GM23338 (cell line): ENCODE data around the gene XPO6. TPM values are rescaled to one million over a fixed set of nuclear protein-coding genes. Genes with fewer than 3 reads are reported as not detected.

Experiments used
- ATAC-seq: fragments of 200-7000 bp; cut with Tn5 transposase; 3 replicates; pipeline ENCODE4 v1.9.1; 2020
- DNase-seq: peaks from one replicate; pipeline ENCODE4 v3.0.0-alpha.2; 2015; ENCODE audit warnings: low spot score
- H2AFZ ChIP-seq: fragments of 200-600 bp; sonication (generic); 2 replicates; pipeline ENCODE4 v1.8.0; 2016; ENCODE audit warnings: antibody characterized with exemption, mild to moderate bottlenecking, moderate library complexity
- H3F3A ChIP-seq: fragments of 200-600 bp; sonication (generic); replicated peaks from 2 replicates; pipeline ENCODE4 v1.8.0; 2017; ENCODE audit warnings: antibody characterized with exemption, mixed run types, low read depth
- H3K27ac ChIP-seq: fragments of 200-600 bp; sonication (generic); 2 replicates; pipeline ENCODE4 v1.6.1; 2016; ENCODE audit warnings: low read depth
- H3K27me3 ChIP-seq: fragments of 200-600 bp; sonication (generic); 2 replicates; pipeline ENCODE4 v1.8.0; 2016; ENCODE audit warnings: mild to moderate bottlenecking, mixed run types, moderate library complexity; ENCODE audit not compliant: insufficient read depth
- H3K36me3 ChIP-seq: fragments of 200-600 bp; sonication (generic); 2 replicates; pipeline ENCODE4 v1.8.0; 2016; ENCODE audit warnings: mild to moderate bottlenecking; ENCODE audit not compliant: insufficient read depth
- H3K4me1 ChIP-seq: fragments of 200-600 bp; sonication (generic); 2 replicates; pipeline ENCODE4 v1.8.0; 2016; ENCODE audit warnings: mild to moderate bottlenecking, moderate library complexity; ENCODE audit not compliant: insufficient read depth
- H3K4me2 ChIP-seq: fragments of 200-600 bp; sonication (generic); 2 replicates; pipeline ENCODE4 v1.7.1; 2017; ENCODE audit warnings: mixed run types
- H3K4me3 ChIP-seq: fragments of 200-600 bp; sonication (generic); 2 replicates; pipeline ENCODE4 v1.6.1; 2016; ENCODE audit warnings: mixed run types
- H3K79me2 ChIP-seq: fragments of 200-600 bp; sonication (generic); replicated peaks from 2 replicates; pipeline ENCODE4 v1.8.0; 2017; ENCODE audit warnings: mild to moderate bottlenecking; ENCODE audit not compliant: insufficient read depth
- H3K9me2 ChIP-seq: fragments of 200-600 bp; sonication (generic); 2 replicates; pipeline ENCODE4 v1.8.0; 2017; ENCODE audit not compliant: insufficient read depth
- H4K20me1 ChIP-seq: fragments of 200-600 bp; sonication (generic); replicated peaks from 2 replicates; pipeline ENCODE4 v1.8.0; 2017; ENCODE audit warnings: mild to moderate bottlenecking; ENCODE audit not compliant: insufficient read depth
- H3K27ac Mint-ChIP-seq: 2 replicates; pipeline ENCODE4 v1.8.0; 2020; ENCODE audit warnings: inconsistent platforms, mild to moderate bottlenecking, moderate library complexity, mixed read lengths
- H3K27me3 Mint-ChIP-seq: 3 replicates; pipeline ENCODE4 v1.8.0; 2022; ENCODE audit warnings: low read depth, mild to moderate bottlenecking, moderate library complexity, mixed read lengths, inconsistent platforms; ENCODE audit not compliant: insufficient read depth, poor library complexity
- H3K36me3 Mint-ChIP-seq: 3 replicates; pipeline ENCODE4 v1.8.0; 2021; ENCODE audit warnings: low read depth, mild to moderate bottlenecking, inconsistent platforms, moderate library complexity, mixed read lengths
- H3K4me1 Mint-ChIP-seq: 3 replicates; pipeline ENCODE4 v1.8.0; 2020; ENCODE audit warnings: mild to moderate bottlenecking, inconsistent platforms, mixed read lengths
- H3K4me3 Mint-ChIP-seq: 3 replicates; pipeline ENCODE4 v1.8.0; 2021; ENCODE audit warnings: moderate library complexity, mild to moderate bottlenecking, inconsistent platforms, mixed read lengths
- H3K9me3 Mint-ChIP-seq: 3 replicates; pipeline ENCODE4 v1.8.0; 2020; ENCODE audit warnings: moderate library complexity, mild to moderate bottlenecking, inconsistent platforms, mixed read lengths
- REST ChIP-seq: IDR thresholded peaks from one replicate; pipeline ENCODE4 v1.6.1; 2018; ENCODE audit warnings: antibody characterized with exemption; ENCODE audit not compliant: unreplicated experiment
- polyA plus RNA-seq: library from polyadenylated mRNA; unstranded; fragments of >200 nt; fragmentation: Nextera tagmentation; extraction: Ambion mirVana; gene quantifications from 2 replicates; pipeline ENCODE4 v1.2.1, GENCODE V29; 2016
- total RNA-seq: library from RNA; depleted of rRNA; stranded (reverse); fragments of >200 nt; shearing (Covaris generic); gene quantifications from 2 replicates; pipeline ENCODE4 v1.2.3, GENCODE V29; 2014
- TF ChIP-seq, protein P1 (sequence below), 2 experiments: fragments of 200-600 bp in 1 of 2; sonication (generic) in 1 of 2; conservative IDR thresholded peaks; 2 replicates each; pipeline versions ENCODE4 v1.5.1 to v1.6.1; 2016 to 2017; ENCODE audit warnings: antibody characterized with exemption in 2 of 2, low read depth in 2 of 2, mild to moderate bottlenecking in 2 of 2, moderate library complexity in 1 of 2

The XPO6 gene
- total and polyA plus RNA-seq, 2 experiments from 2014 or later: 83.9 to 178 TPM

- ATAC-seq: peak; percentile 50
- H3K27me3 ChIP-seq: no peaks in the 10 kb centered on the region
- no peak for DNase-seq
Observed at GRCh38 chr16:28192806-28193529, 18.8 kb downstream of the XPO6 start.

More at GRCh38 chr16:28192806-28193529, 18.8 kb downstream of the XPO6 start:
- Mint-ChIP-seq H3K27me3 (peaks cover 7% of the 10 kb centered on the region), H3K36me3 (peaks cover 9% of the 10 kb centered on the region), H3K9me3 (no peaks in the 10 kb centered on the region), H3K27ac (peak overlapping the region; percentile 69), H3K4me3 (no peak overlapping the region), H3K4me1 (peaks cover 42% of the 10 kb centered on the region)
- TF ChIP-seq, protein P1, sequence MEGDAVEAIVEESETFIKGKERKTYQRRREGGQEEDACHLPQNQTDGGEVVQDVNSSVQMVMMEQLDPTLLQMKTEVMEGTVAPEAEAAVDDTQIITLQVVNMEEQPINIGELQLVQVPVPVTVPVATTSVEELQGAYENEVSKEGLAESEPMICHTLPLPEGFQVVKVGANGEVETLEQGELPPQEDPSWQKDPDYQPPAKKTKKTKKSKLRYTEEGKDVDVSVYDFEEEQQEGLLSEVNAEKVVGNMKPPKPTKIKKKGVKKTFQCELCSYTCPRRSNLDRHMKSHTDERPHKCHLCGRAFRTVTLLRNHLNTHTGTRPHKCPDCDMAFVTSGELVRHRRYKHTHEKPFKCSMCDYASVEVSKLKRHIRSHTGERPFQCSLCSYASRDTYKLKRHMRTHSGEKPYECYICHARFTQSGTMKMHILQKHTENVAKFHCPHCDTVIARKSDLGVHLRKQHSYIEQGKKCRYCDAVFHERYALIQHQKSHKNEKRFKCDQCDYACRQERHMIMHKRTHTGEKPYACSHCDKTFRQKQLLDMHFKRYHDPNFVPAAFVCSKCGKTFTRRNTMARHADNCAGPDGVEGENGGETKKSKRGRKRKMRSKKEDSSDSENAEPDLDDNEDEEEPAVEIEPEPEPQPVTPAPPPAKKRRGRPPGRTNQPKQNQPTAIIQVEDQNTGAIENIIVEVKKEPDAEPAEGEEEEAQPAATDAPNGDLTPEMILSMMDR (conservative IDR thresholded peaks at IDR 0.05; ENCODE audit: low read depth in 2 of 2): peak; percentile 15 to 21; a peak in 2 of 4 replicates
- no peak for TF ChIP-seq REST
- Histone ChIP-seq H3K9me2 (no peaks in the 10 kb centered on the region), H3K4me3 (no peak overlapping the region), H3K79me2 (peaks cover 100% of the 10 kb centered on the region), H3F3A (no peaks in the 10 kb centered on the region), H3K4me2 (no peak overlapping the region), H4K20me1 (peaks cover 79% of the 10 kb centered on the region), H3K27ac (0 out of 2 replicates have a peak overlapping the region, but pooled peaks have one; percentile 68), H2AFZ (no peak overlapping the region), H3K36me3 (no peaks in the 10 kb centered on the region), H3K4me1 (peaks cover 42% of the 10 kb centered on the region)
